ENCODE data around the gene SPDYE2.
"Not testable (repeated sequence)": the region's sequence is repeated elsewhere in the genome, so short reads cannot be mapped to it uniquely, and the experiment has no call there.

The SPDYE2 gene

GRCh38 chr7:102593637-102594334, 42.8 kb downstream of the SPDYE2 start:
- not testable (repeated sequence) for DNase-seq (ENCODE audit: extremely low spot score, insufficient read length, low read depth); FAIRE-seq

- not testable (repeated sequence) for FAIRE-seq; DNase-seq (ENCODE audit: extremely low spot score, insufficient read length, low read depth)
Measured at GRCh38 chr7:102596036-102596435, 45.0 kb downstream of the SPDYE2 start.

GRCh38 chr7:102599699-102600098, 48.7 kb downstream of the SPDYE2 start:
- FAIRE-seq; DNase-seq (ENCODE audit: extremely low spot score, insufficient read length, low read depth): not testable (repeated sequence)

- not testable (repeated sequence) for FAIRE-seq; DNase-seq (ENCODE audit: extremely low spot score, insufficient read length, low read depth)
Measured at GRCh38 chr7:102602317-102602716, 51.3 kb downstream of the SPDYE2 start.

DNA sequence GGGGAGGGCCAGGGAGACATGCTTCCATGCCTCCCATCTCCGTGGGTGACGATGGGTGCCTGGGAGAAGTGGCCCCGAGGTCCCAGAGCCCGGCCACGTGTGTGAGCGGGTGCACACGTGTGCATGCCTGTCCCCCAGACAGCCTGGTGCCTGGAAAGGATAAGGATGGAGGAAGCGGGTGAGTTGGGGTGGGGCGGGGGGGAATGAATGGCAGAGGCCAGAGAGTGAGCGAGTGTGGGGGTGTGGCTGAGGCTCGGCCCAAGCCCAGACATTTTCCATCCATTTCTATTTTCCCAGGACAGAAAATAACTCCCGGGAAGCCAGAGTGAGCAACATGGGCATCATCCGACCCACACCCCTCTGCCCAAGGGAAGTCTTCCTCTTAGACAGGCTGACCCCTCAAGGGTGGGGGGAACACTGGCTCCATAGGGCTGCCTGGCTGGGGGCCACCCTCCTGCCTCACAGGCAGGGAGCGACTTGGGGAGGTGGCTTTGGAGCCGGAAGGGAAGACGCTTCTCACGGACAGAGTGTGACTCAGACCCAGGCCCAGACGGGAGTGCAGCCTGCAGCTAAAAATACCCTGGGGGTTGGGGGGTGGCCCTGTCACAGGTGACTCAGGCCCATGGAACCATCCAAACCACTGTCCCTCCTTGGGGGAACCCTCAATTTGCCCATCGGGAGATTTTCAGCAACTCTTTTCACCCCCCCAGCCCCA, 53.6 kb downstream of the SPDYE2 start:
- FAIRE-seq; DNase-seq (ENCODE audit: extremely low spot score, insufficient read length, low read depth): not testable (repeated sequence)

DNA sequence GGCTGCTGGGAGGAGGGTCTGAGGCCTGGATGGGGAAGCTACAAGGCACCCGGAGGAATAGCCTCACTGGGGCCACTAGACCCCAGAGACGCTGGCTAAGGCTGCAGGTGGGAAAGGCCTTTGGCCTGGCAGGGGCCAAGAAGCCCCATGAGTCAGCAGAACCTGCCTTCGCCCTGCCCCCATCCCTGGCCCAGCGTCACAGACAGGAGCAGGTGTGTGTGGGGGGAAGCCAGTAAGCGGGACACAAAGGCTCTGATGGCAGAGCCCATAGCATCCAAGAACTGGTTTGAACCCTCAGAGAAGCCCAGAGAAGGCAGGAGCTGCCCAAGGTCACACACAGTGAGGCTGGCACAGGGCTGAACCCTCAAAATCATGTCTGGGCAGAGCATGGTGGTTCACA, 55.8 kb downstream of the SPDYE2 start:
- not testable (repeated sequence) for DNase-seq (ENCODE audit: extremely low spot score, insufficient read length, low read depth); FAIRE-seq

DNA sequence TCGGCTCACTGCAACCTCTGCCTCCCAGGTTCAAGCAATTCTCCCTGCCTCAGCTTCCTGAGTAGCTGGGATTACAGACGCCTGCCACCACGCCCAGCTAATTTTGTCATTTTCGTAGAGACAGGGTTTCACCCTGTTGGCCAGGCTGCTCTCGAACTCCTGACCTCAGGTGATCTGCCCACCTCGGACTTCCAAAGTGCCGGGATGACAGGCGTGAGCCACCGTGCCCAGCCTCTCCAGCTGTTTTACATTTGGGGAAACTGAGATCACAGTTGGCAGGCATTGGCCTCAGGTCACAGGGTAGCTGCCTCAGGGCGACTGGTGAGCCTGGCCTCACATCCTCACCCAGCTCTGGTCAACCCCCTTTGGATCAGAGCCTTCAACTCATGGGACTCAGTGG, 58.7 kb downstream of the SPDYE2 start:
- not testable (repeated sequence) for FAIRE-seq; DNase-seq (ENCODE audit: extremely low spot score, insufficient read length, low read depth)

DNA sequence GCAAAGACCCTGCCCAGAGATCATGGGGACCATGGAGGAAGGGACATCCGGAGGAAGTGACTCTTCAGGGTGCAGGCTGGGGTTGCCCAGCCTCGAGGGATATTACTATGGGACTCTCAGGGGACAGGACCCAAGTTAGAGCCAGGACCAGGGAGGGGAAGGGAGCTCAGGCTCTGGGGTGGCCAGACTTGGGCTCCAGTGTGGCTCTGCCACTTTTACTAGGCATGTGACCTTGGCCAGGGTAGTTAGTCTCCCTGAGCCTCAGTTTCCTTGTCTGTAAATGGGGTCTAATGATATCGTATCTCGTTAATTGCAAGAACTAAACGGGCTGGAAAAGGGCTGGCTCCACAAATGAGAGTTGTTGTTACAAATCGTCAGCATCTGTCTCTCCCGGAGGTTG, 59.4 kb downstream of the SPDYE2 start:
- FAIRE-seq; DNase-seq (ENCODE audit: extremely low spot score, insufficient read length, low read depth): not testable (repeated sequence)

GRCh38 chr7:102611013-102611674, 60.1 kb downstream of the SPDYE2 start:
- not testable (repeated sequence) for DNase-seq (ENCODE audit: extremely low spot score, insufficient read length, low read depth)
- peak; percentile 73 for FAIRE-seq

DNA sequence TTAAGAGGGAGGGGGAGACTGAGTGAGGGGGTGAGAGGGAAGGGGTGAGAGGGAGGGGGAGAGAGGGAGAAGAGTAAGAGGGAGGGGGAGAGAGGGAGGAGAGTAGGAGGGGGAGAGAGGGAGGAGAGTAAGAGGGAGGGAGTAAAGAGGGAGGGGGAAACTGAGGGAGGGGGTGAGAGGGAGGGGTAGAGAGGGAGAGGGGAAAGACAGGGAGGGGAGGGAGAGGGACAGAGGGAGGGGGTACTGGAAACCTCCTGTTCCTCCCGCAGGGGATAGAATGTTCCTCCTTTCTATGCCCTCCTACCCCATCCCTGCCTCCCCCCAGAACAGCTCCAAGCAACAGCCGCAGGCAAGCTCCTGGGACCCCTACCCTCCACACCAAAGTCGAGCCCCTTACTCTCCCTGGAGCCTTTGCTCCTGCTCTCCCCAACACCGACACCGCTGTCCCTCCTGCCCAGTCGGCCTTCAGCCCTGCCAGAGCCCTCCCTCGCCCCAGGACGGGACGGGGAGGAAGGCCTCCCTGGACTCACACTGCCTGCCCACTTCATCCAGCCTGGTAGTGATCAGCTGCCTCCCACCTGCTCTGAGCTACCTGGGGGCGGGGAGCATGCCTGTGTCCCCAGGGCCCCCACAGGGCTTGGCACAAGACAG, 60.8 kb downstream of the SPDYE2 start:
- not testable (repeated sequence) for FAIRE-seq; DNase-seq (ENCODE audit: extremely low spot score, insufficient read length, low read depth)

All from GM18507 (cell line).